ENCODE results near the gene ADCY2. TPM values are rescaled to one million over a fixed set of nuclear protein-coding genes. Genes with fewer than 3 reads are reported as not detected.

ADCY2 gene
- polyA plus RNA-seq, 1 experiment, result not detected

- H3K27ac ChIP-seq (ENCODE audit: low read depth, low read length), result no peak overlapping the region
- ChIA-PET CTCF (no interaction called here), POLR2A (no interaction called here)
- no peaks in the 10 kb centered on the region for H3K27me3 ChIP-seq (ENCODE audit: control insufficient read depth, insufficient read depth, low read length)
- TF ChIP-seq, protein P1, sequence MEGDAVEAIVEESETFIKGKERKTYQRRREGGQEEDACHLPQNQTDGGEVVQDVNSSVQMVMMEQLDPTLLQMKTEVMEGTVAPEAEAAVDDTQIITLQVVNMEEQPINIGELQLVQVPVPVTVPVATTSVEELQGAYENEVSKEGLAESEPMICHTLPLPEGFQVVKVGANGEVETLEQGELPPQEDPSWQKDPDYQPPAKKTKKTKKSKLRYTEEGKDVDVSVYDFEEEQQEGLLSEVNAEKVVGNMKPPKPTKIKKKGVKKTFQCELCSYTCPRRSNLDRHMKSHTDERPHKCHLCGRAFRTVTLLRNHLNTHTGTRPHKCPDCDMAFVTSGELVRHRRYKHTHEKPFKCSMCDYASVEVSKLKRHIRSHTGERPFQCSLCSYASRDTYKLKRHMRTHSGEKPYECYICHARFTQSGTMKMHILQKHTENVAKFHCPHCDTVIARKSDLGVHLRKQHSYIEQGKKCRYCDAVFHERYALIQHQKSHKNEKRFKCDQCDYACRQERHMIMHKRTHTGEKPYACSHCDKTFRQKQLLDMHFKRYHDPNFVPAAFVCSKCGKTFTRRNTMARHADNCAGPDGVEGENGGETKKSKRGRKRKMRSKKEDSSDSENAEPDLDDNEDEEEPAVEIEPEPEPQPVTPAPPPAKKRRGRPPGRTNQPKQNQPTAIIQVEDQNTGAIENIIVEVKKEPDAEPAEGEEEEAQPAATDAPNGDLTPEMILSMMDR (IDR thresholded peaks at IDR 0.05; ENCODE audit: low read depth, low read length), result no peak
- peaks cover 31% of the 10 kb centered on the region for H3K9me3 ChIP-seq (ENCODE audit: control insufficient read depth, insufficient read depth, low read length)
- DNase-seq (ENCODE audit: low read depth, low spot score), result no peak
- H3K4me3 ChIP-seq (ENCODE audit: low read depth, low read length), result no peak overlapping the region
Measured at GRCh38 chr5:7515284-7515914, 119.5 kb downstream of the ADCY2 start.

DNA sequence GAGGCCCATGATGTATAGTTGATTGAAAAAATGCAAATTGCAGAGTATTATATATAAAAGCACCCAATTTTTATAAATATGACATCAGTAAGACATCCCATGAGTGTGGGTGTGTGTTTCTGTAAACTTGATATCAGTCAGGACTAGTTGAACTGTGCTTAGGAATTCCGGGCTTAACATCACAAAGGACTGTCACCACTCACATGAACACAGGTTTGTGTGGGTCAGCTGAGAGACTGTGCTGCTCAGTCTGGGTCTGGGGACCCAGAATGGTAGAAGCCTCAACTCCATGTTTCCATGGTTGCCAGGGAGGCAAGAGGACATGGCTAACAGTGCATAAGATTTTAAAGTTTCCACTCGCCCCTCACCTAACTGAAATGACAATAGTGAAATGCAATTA lies 120.3 kb downstream of the ADCY2 start:
- DNase-seq (ENCODE audit: low read depth, low spot score), result no peak
- ChIA-PET CTCF (no interaction called here), POLR2A (no interaction called here)
- Histone ChIP-seq H3K27me3 (ENCODE audit: control insufficient read depth, insufficient read depth, low read length) (no peaks in the 10 kb centered on the region), H3K4me3 (ENCODE audit: low read depth, low read length) (no peak overlapping the region), H3K27ac (ENCODE audit: low read depth, low read length) (no peak overlapping the region), H3K9me3 (ENCODE audit: control insufficient read depth, insufficient read depth, low read length) (peaks cover 27% of the 10 kb centered on the region)
- TF ChIP-seq, protein P1 (IDR thresholded peaks at IDR 0.05; ENCODE audit: low read depth, low read length), result no peak

- DNase-seq (ENCODE audit: low read depth, low spot score), result no peak
Measured at GRCh38 chr5:7517006-7517405, 121.1 kb downstream of the ADCY2 start.

DNA sequence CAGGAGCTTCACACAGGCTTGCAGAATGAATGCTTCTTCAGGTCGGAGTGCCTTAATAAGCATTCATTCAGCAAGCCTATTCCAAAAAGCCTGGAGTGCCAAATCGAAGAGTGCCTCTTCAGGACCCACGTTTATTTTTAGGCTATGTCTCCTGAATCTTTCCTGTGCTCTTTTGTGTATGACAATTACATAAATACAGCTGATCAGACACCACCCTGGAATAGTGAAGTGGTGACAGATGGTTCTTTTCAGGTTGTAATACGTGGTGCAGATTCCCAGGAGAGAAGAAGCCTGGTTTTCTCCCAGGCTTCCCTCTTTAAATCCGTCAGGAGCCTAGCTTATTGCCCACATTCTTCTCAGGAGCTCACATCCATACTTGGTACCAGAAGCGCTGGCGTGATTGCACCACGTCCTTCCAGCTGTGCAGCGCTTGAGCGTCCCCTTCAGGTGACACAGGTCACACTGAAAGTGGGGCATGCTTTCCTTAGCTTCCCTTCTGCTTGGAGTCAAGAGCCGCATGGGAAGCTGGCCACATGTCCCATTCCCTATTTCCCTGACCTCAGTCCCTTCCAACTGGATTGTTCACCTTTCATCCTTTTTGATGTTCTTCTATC lies 123.1 kb downstream of the ADCY2 start:
- no peak for DNase-seq (ENCODE audit: low read depth, low spot score)
- ChIA-PET CTCF (no interaction called here), POLR2A (no interaction called here)
- H3K9me3 ChIP-seq (ENCODE audit: control insufficient read depth, insufficient read depth, low read length), result peaks cover 23% of the 10 kb centered on the region
- TF ChIP-seq, protein P1 (IDR thresholded peaks at IDR 0.05; ENCODE audit: low read depth, low read length), result no peak
- no peak overlapping the region for H3K4me3 ChIP-seq (ENCODE audit: low read depth, low read length)
- no peaks in the 10 kb centered on the region for H3K27me3 ChIP-seq (ENCODE audit: control insufficient read depth, insufficient read depth, low read length)
- H3K27ac ChIP-seq (ENCODE audit: low read depth, low read length), result no peak overlapping the region

More at GRCh38 chr5:7517006-7517405, 121.1 kb downstream of the ADCY2 start:
- CTCF ChIA-PET, result no interaction called here
- H3K9me3 ChIP-seq (ENCODE audit: control insufficient read depth, insufficient read depth, low read length), result peaks cover 23% of the 10 kb centered on the region
- H3K27me3 ChIP-seq (ENCODE audit: control insufficient read depth, insufficient read depth, low read length), result no peaks in the 10 kb centered on the region
- TF ChIP-seq, protein P1 (IDR thresholded peaks at IDR 0.05; ENCODE audit: low read depth, low read length), result no peak
- H3K27ac ChIP-seq (ENCODE audit: low read depth, low read length), result no peak overlapping the region
- no peak overlapping the region for H3K4me3 ChIP-seq (ENCODE audit: low read depth, low read length)
- POLR2A ChIA-PET, result no interaction called here

- Histone ChIP-seq H3K9me3 (ENCODE audit: control insufficient read depth, insufficient read depth, low read length) (peaks cover 23% of the 10 kb centered on the region), H3K4me3 (ENCODE audit: low read depth, low read length) (no peak overlapping the region), H3K27me3 (ENCODE audit: control insufficient read depth, insufficient read depth, low read length) (no peaks in the 10 kb centered on the region), H3K27ac (ENCODE audit: low read depth, low read length) (no peak overlapping the region)
- TF ChIP-seq, protein P1 (IDR thresholded peaks at IDR 0.05; ENCODE audit: low read depth, low read length), result no peak
- ChIA-PET POLR2A (no interaction called here), CTCF (no interaction called here)
- no peak for DNase-seq (ENCODE audit: low read depth, low spot score)
Measured at GRCh38 chr5:7519564-7519963, 123.6 kb downstream of the ADCY2 start.
